PC-9 (cell line): ENCODE data around the gene FAM161B. TPM values are rescaled to one million over a fixed set of nuclear protein-coding genes. Genes with fewer than 3 reads are reported as not detected.
"Not testable (repeated sequence)": the region's sequence is repeated elsewhere in the genome, so short reads cannot be mapped to it uniquely, and the experiment has no call there.

ENCODE experiments used
- BruUV-seq: library from RNA; stranded (reverse); fragments of 400-500 nt; replicated peaks from 2 replicates; lab custom pipeline; 2021; lab: Mats Ljungman, UMichigan
- CTCF ChIA-PET: fragments of 300-600 bp; sonication (Branson Sonifier 250); formaldehyde crosslinking; loops from one replicate; lab custom pipeline; 2022; ENCODE audit warnings: antibody characterized with exemption; lab: Charles Lee
- POLR2A ChIA-PET: fragments of 300-600 bp; sonication (Branson Sonifier 250); formaldehyde crosslinking; loops from one replicate; lab custom pipeline; 2022; ENCODE audit warnings: antibody characterized with exemption; ENCODE audit not compliant: unreplicated experiment; lab: Charles Lee
- DNase-seq, 2 experiments: peaks; one replicate each; pipeline versions ENCODE4 v3.0.0 to v3.0.0-alpha.2; 2015 to 2022; ENCODE audit warnings: mixed read lengths in 1 of 2
- H2AFZ ChIP-seq: fragments of 200-600 bp; sonication (generic); 2 replicates; pipeline ENCODE4 v1.8.1; 2017; ENCODE audit warnings: antibody characterized with exemption
- H3F3A ChIP-seq: fragments of 200-600 bp; sonication (generic); 2 replicates; pipeline ENCODE4 v1.8.1; 2017; ENCODE audit warnings: antibody characterized with exemption, mild to moderate bottlenecking, low read depth; ENCODE audit not compliant: insufficient read depth
- H3K27ac ChIP-seq: fragments of 200-600 bp; sonication (generic); 2 replicates; pipeline ENCODE4 v1.6.1; 2016; ENCODE audit warnings: mixed run types
- H3K27me3 ChIP-seq: fragments of 200-600 bp; sonication (generic); 2 replicates; pipeline ENCODE4 v1.6.1; 2016; ENCODE audit warnings: low read depth, mixed run types; ENCODE audit not compliant: insufficient read depth
- H3K36me3 ChIP-seq: fragments of 200-600 bp; sonication (generic); 2 replicates; pipeline ENCODE4 v1.6.1; 2016; ENCODE audit warnings: low read depth, mixed run types
- H3K4me1 ChIP-seq: fragments of 200-600 bp; sonication (generic); replicated peaks from 2 replicates; pipeline ENCODE4 v1.6.1; 2016; ENCODE audit warnings: mixed run types; ENCODE audit not compliant: insufficient read depth
- H3K4me2 ChIP-seq: fragments of 200-600 bp; sonication (generic); 2 replicates; pipeline ENCODE4 v1.6.1; 2017; ENCODE audit warnings: mixed run types
- H3K4me3 ChIP-seq: fragments of 200-600 bp; sonication (generic); 2 replicates; pipeline ENCODE4 v1.6.1; 2016; ENCODE audit warnings: mixed run types
- H3K79me2 ChIP-seq: fragments of 200-600 bp; sonication (generic); 2 replicates; pipeline ENCODE4 v1.6.1; 2017; ENCODE audit warnings: low read depth, mixed run types
- H3K9me2 ChIP-seq: fragments of 200-600 bp; sonication (generic); 2 replicates; pipeline ENCODE4 v1.8.1; 2017; ENCODE audit warnings: mild to moderate bottlenecking; ENCODE audit not compliant: insufficient read depth
- H3K9me3 ChIP-seq: fragments of 200-600 bp; sonication (generic); 2 replicates; pipeline ENCODE4 v1.8.1; 2016; ENCODE audit warnings: low read depth; ENCODE audit not compliant: insufficient read depth
- H4K20me1 ChIP-seq: fragments of 200-600 bp; sonication (generic); 2 replicates; pipeline ENCODE4 v1.8.1; 2017; ENCODE audit not compliant: insufficient read depth
- CTCF ChIP-seq: fragments of 200-600 bp; sonication (generic); conservative IDR thresholded peaks from 2 replicates; pipeline ENCODE4 v1.6.1; 2017; ENCODE audit warnings: mixed run types, antibody characterized with exemption, mild to moderate bottlenecking, moderate library complexity
- EZH2 ChIP-seq: fragments of 200-600 bp; sonication (generic); IDR thresholded peaks from 2 replicates; pipeline ENCODE4 v1.8.0; 2017; ENCODE audit warnings: antibody characterized with exemption, low read depth
- intact Hi-C: fragments of 100-400 bp; cut with micrococcal nuclease; formaldehyde crosslinking; loops from one replicate; pipeline ENCODE4 v1.10.0; 2022; ENCODE audit not compliant: unreplicated experiment
- total RNA-seq: library from RNA; stranded (reverse); gene quantifications from 2 replicates; pipeline ENCODE4 v1.2.3, GENCODE V29; 2021

FAM161B gene
- total RNA-seq, 1 experiment from 2014 or later: 1.6 TPM

GRCh38 chr14:73991092-73991491 is 41.2 kb upstream of the FAM161B start:
- Histone ChIP-seq H3K9me3 (no peaks in the 10 kb centered on the region), H3K36me3 (no peaks in the 10 kb centered on the region), H3K27ac (no peak overlapping the region), H3K9me2 (no peaks in the 10 kb centered on the region), H4K20me1 (no peaks in the 10 kb centered on the region), H3K4me3 (no peak overlapping the region), H3K79me2 (no peaks in the 10 kb centered on the region), H3K4me2 (no peak overlapping the region), H3F3A (peaks cover 3% of the 10 kb centered on the region; the same call in 1 of the 2 replicates), H3K27me3 (no peaks in the 10 kb centered on the region), H2AFZ (no peak overlapping the region), H3K4me1 (0 out of 2 replicates have a peak, but pooled peaks cover 4% of the 10 kb centered on the region)
- CTCF ChIA-PET: no interaction called here
- no peak for DNase-seq
- POLR2A ChIA-PET: interaction anchor here (0.7 kb wide), 1 partner anchor 354 kb away, joined by 5 read pairs; no protein-coding TSS in a partner anchor
- BruUV-seq: no TSS peak
- intact Hi-C loops: no loop called here
- no peak for TF ChIP-seq CTCF
- TF ChIP-seq EZH2: no peak

GRCh38 chr14:73988656-73989055 is 38.8 kb upstream of the FAM161B start:
- H4K20me1 ChIP-seq, H3K4me1 ChIP-seq, BruUV-seq, intact Hi-C loops, H3K27me3 ChIP-seq, H3K4me3 ChIP-seq, DNase-seq, H3K9me2 ChIP-seq, H2AFZ ChIP-seq, CTCF ChIA-PET, H3K9me3 ChIP-seq, H3K4me2 ChIP-seq, H3F3A ChIP-seq, H3K36me3 ChIP-seq, H3K79me2 ChIP-seq, H3K27ac ChIP-seq, POLR2A ChIA-PET: not testable (repeated sequence)

GRCh38 chr14:73988065-73988464 is 38.2 kb upstream of the FAM161B start:
- Histone ChIP-seq H3K4me1 (no peaks in the 10 kb centered on the region), H2AFZ (no peak overlapping the region), H3K79me2 (no peaks in the 10 kb centered on the region), H4K20me1 (no peaks in the 10 kb centered on the region), H3K9me2 (no peaks in the 10 kb centered on the region), H3K36me3 (no peaks in the 10 kb centered on the region), H3K4me3 (no peak overlapping the region), H3K27ac (no peak overlapping the region), H3F3A (no peaks in the 10 kb centered on the region), H3K9me3 (no peaks in the 10 kb centered on the region), H3K27me3 (no peaks in the 10 kb centered on the region), H3K4me2 (no peak overlapping the region)
- BruUV-seq: no TSS peak
- CTCF ChIA-PET: no interaction called here
- TF ChIP-seq EZH2 (no peak), CTCF (no peak)
- POLR2A ChIA-PET: no interaction called here
- DNase-seq: no peak
- intact Hi-C loops: no loop called here

GRCh38 chr14:73977896-73978295 is 28.0 kb upstream of the FAM161B start:
- Histone ChIP-seq H3K36me3 (no peaks in the 10 kb centered on the region), H4K20me1 (no peaks in the 10 kb centered on the region), H3K4me3 (no peak overlapping the region), H3K9me2 (no peaks in the 10 kb centered on the region), H3K4me1 (peaks cover 20% of the 10 kb centered on the region), H3K27ac (0 out of 2 replicates have a peak overlapping the region, but pooled peaks have one; percentile 2), H3K79me2 (no peaks in the 10 kb centered on the region), H3F3A (peaks cover 13% of the 10 kb centered on the region; the same call in 1 of the 2 replicates), H3K9me3 (no peaks in the 10 kb centered on the region), H3K4me2 (peak overlapping the region; percentile 20), H2AFZ (no peak overlapping the region), H3K27me3 (no peaks in the 10 kb centered on the region)
- DNase-seq: peak in 1 of 2 experiments; percentile 73
- TF ChIP-seq EZH2 (no peak), CTCF (no peak)
- intact Hi-C loops: no loop called here
- CTCF ChIA-PET: no interaction called here
- POLR2A ChIA-PET: interaction anchor here (0.5 kb wide), 1 partner anchor 87 kb away, joined by 3 read pairs; no protein-coding TSS in a partner anchor
- BruUV-seq: no TSS peak
